K562 (cell line): ENCODE measurements around the gene RINL. TPM values are rescaled to one million over a fixed set of nuclear protein-coding genes. Genes with fewer than 3 reads are reported as not detected.
"Not testable (repeated sequence)": the region's sequence is repeated elsewhere in the genome, so short reads cannot be mapped to it uniquely, and the experiment has no call there.

Experiments used
- ATAC-seq: fragments of 200-7000 bp; cut with Tn5 transposase; 3 replicates; pipeline ENCODE4 v1.9.1; 2020; ENCODE audit warnings: moderate library complexity
- BruUV-seq: library from RNA; stranded (reverse); fragments of 400-500 nt; replicated peaks from 2 replicates; lab custom pipeline; 2021; lab: Mats Ljungman, UMichigan
- CTCF ChIA-PET: fragments of 300-600 bp; formaldehyde crosslinking; extraction: SDS; loops from one replicate; lab custom pipeline; 2021; ENCODE audit warnings: low intra/inter-chr PET ratio; lab: Yijun Ruan, JAX
- POLR2A ChIA-PET: fragments of 300-600, 350-650 bp; sonication (Branson Sonifier 250); formaldehyde crosslinking; extraction: SDS; loops from one replicate; lab custom pipeline; 2021; ENCODE audit warnings: antibody characterized with exemption, inconsistent platforms; lab: Yijun Ruan, JAX
- DNase-seq, 4 experiments: peaks; one replicate each; pipeline versions ENCODE4 v3.0.0 to v3.0.0-alpha.2; 2011 to 2018; ENCODE audit warnings: low spot score in 3 of 4, mixed read lengths in 3 of 4; ENCODE audit errors: extremely low read depth in 1 of 4
- FAIRE-seq: peaks from 2 replicates; lab custom pipeline; 2011; peaks lifted over from hg19 to GRCh38; lab: Jason Lieb, UNC
- H2AFZ ChIP-seq: 2 replicates; pipeline ENCODE4 v1.6.0; 2011; ENCODE audit warnings: low read depth, low read length, control low read depth, inconsistent platforms
- H3K27ac ChIP-seq: fragments of 200-600 bp; 3 replicates; pipeline ENCODE4 v1.8.0; 2011; ENCODE audit warnings: low read depth, mild to moderate bottlenecking, control low read depth, inconsistent platforms, low read length, moderate library complexity, mixed read lengths; ENCODE audit errors: extremely low read depth
- H3K27me3 ChIP-seq, 2 experiments: fragments of 300-600 bp in 1 of 2; 2 replicates in 1 of 2; 3 replicates in 1 of 2; pipeline versions ENCODE4 v1.6.0 to v1.8.0; 2011; ENCODE audit warnings: inconsistent platforms in 2 of 2, low read length in 2 of 2, mild to moderate bottlenecking in 1 of 2, mixed read lengths in 1 of 2, moderate library complexity in 1 of 2; ENCODE audit not compliant: control insufficient read depth in 2 of 2, insufficient read depth in 2 of 2
- H3K36me3 ChIP-seq: fragments of 300-600 bp; 3 replicates; pipeline ENCODE4 v1.8.0; 2011; ENCODE audit warnings: mild to moderate bottlenecking, low read length, inconsistent platforms; ENCODE audit not compliant: control insufficient read depth, insufficient read depth
- H3K4me1 ChIP-seq, 2 experiments: fragments of 200-600 bp in 1 of 2; replicated peaks in 1 of 2; 2 replicates in 1 of 2; 3 replicates in 1 of 2; pipeline versions ENCODE4 v1.5.1 to v1.8.0; 2011; ENCODE audit warnings: inconsistent platforms in 2 of 2, low read length in 2 of 2, mild to moderate bottlenecking in 1 of 2, mixed read lengths in 1 of 2, moderate library complexity in 1 of 2; ENCODE audit not compliant: control insufficient read depth in 2 of 2, insufficient read depth in 2 of 2
- H3K4me2 ChIP-seq: 2 replicates; pipeline ENCODE4 v1.6.1; 2011; ENCODE audit warnings: low read length, control low read depth, inconsistent platforms, mixed read lengths; ENCODE audit not compliant: insufficient read depth
- H3K4me3 ChIP-seq: fragments of 200-600 bp; sonication (generic), shearing (Covaris generic); 2 replicates; pipeline ENCODE4 v1.5.1; 2016; ENCODE audit warnings: control low read depth, inconsistent platforms
- H3K79me2 ChIP-seq: fragments of 200-600 bp; 3 replicates; pipeline ENCODE4 v1.8.0; 2011; ENCODE audit warnings: low read length, inconsistent platforms; ENCODE audit not compliant: control insufficient read depth, insufficient read depth
- H3K9ac ChIP-seq, 2 experiments: 2 replicates each; pipeline versions ENCODE4 v1.6.0 to v1.6.1; 2011; ENCODE audit warnings: low read depth in 2 of 2, low read length in 2 of 2, control low read depth in 1 of 2, inconsistent platforms in 1 of 2, mild to moderate bottlenecking in 1 of 2, mixed read lengths in 1 of 2; ENCODE audit not compliant: insufficient read depth in 1 of 2
- H3K9me1 ChIP-seq: one replicate; pipeline ENCODE4 v1.6.0; 2011; ENCODE audit warnings: inconsistent platforms, mild to moderate bottlenecking, low read length, moderate library complexity; ENCODE audit not compliant: control insufficient read depth, insufficient read depth
- H3K9me3 ChIP-seq: replicated peaks from 2 replicates; pipeline ENCODE4 v1.5.1; 2011; ENCODE audit warnings: low read depth, low read length, inconsistent platforms; ENCODE audit not compliant: control insufficient read depth, insufficient read depth
- H4K20me1 ChIP-seq: replicated peaks from 2 replicates; pipeline ENCODE4 v1.6.1; 2011; ENCODE audit warnings: low read length, inconsistent platforms, mixed read lengths; ENCODE audit not compliant: control insufficient read depth, insufficient read depth
- FOXJ3 ChIP-seq: sonication (generic); formaldehyde crosslinking; IDR thresholded peaks from 2 replicates; pipeline ENCODE4 v1.4.0; 2020; ENCODE audit warnings: mild to moderate bottlenecking, missing genetic modification reagents
- HEY1 ChIP-seq: fragments of 250-450 bp; sonication (Bioruptor Pico); IDR thresholded peaks from 2 replicates; pipeline ENCODE4 v1.5.0; 2020; ENCODE audit warnings: mild to moderate bottlenecking, moderate library complexity, borderline replicate concordance
- WGBS: fragments of 100-300 bp; shearing (Covaris generic); methylation state at CpG from one replicate; pipeline ENCODE4 v1.1.6; 2016; ENCODE audit warnings: low coverage, mixed read lengths; ENCODE audit not compliant: insufficient coverage; ENCODE audit errors: missing lambda C conversion rate; 5-methylcytosine and 5-hydroxymethylcytosine counted together
- in situ Hi-C: fragments of 300-500 bp; cut with MboI; formaldehyde crosslinking; loops from 4 replicates; pipeline ENCODE4 v1.15.0; 2018; ENCODE audit warnings: inconsistent platforms, mixed read lengths
- intact Hi-C: fragments of 100-400 bp; cut with micrococcal nuclease; formaldehyde crosslinking; loops from 2 replicates; pipeline ENCODE4 v1.14.2; 2022
- polyA plus RNA-seq, 8 experiments: library from polyadenylated mRNA; depleted of rRNA in 4 of 8; stranded (reverse) in 5 of 8; unstranded in 3 of 8; fragments of >200 nt; fragmentation: Nextera tagmentation in 2 of 8; fragmentation: Illumina TruSeq in 1 of 8; extraction: Ambion mirVana in 2 of 8; extraction: Trizol in 1 of 8; gene quantifications; 2 replicates each; pipeline versions ENCODE4 v1.2.1 to v1.2.3, GENCODE V29; 2011 to 2014; ENCODE audit warnings: inconsistent platforms in 1 of 8, missing spikeins in 1 of 8
- total RNA-seq, 7 experiments: library from RNA; depleted of rRNA in 6 of 7; stranded (reverse); fragments of >200 nt in 6 of 7; fragmentation: Illumina TruSeq in 2 of 7; extraction: Trizol in 2 of 7; gene quantifications; 2 replicates each; pipeline versions ENCODE4 v1.2.1 to v1.2.3, GENCODE V29; 2011 to 2021; ENCODE audit warnings: low replicate concordance in 1 of 7

RINL gene
- total and polyA plus RNA-seq, 9 of the 15 experiments (the other 6 are each of a cell fraction or from before 2014, with no cell fraction given), result 0.82 to 10.9 (median 4.9) TPM

DNA sequence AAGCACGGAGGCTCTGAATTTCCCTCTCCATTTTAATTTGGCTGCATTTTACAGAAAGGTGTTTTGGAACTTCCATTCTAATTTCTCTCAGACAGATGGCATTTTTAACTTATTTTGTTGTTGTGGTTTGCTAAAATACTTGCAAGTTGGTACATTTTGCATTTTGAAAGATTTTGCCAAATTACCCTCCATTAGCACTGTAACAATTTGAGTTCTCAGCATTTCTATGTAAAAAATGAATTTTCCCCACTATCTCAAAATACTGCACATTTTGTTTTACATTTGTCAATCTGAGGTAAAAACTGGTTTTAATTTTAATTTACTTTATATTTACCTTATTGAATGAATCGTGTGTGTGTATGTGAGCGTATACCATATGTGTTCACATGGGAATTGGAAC, 21.3 kb downstream of the RINL start:
- H4K20me1 ChIP-seq, result no peaks in the 10 kb centered on the region
- TF ChIP-seq FOXJ3 (CRISPR knock-in tag) (no peak), HEY1 (CRISPR knock-in tag) (no peak)
- no peaks in the 10 kb centered on the region for H3K27me3 ChIP-seq
- H3K36me3 ChIP-seq, result no peaks in the 10 kb centered on the region
- H3K79me2 ChIP-seq, result peaks cover 8% of the 10 kb centered on the region
- no peak for DNase-seq
- ChIA-PET CTCF (no interaction called here), POLR2A (no interaction called here)
- no peak overlapping the region for H2AFZ ChIP-seq
- in situ Hi-C loops (no loop called here), intact Hi-C loops (no loop called here)
- H3K4me1 ChIP-seq, result peaks cover 15 to 47% of the 10 kb centered on the region in 2 experiments
- H3K9ac ChIP-seq, result no peak overlapping the region
- no peak for FAIRE-seq
- WGBS, result 94% methylated on average over 3 of the region's 3 CpGs
- no peaks in the 10 kb centered on the region for H3K9me1 ChIP-seq
- H3K9me3 ChIP-seq, result no peaks in the 10 kb centered on the region
- no peak overlapping the region for H3K4me2 ChIP-seq
- ATAC-seq, result no peak
- H3K4me3 ChIP-seq, result no peak overlapping the region
- no peak overlapping the region for H3K27ac ChIP-seq
- BruUV-seq, result no TSS peak

DNA sequence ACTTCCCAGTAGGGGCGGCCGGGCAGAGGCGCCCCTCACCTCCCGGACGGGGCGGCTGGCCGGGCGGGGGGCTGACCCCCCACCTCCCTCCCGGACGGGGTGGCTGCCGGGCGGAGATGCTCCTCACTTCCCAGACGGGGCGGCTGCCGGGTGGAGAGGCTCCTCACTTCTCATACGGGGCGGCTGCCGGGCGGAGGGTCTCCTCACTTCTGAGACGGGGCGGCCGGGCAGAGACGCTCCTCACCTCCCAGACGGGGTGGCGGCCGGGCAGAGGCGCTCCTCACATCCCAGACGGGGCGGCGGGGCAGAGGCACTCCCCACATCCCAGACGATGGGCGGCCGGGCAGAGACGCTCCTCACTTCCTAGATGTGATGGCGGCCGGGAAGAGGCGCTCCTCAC, 22.3 kb downstream of the RINL start:
- H3K4me2 ChIP-seq, ATAC-seq, intact Hi-C loops, H3K27ac ChIP-seq, POLR2A ChIA-PET, CTCF ChIA-PET, H3K4me3 ChIP-seq, H2AFZ ChIP-seq, in situ Hi-C loops, BruUV-seq, H3K27me3 ChIP-seq, H3K9me3 ChIP-seq, H3K36me3 ChIP-seq, H3K9me1 ChIP-seq, H3K9ac ChIP-seq, FAIRE-seq, H4K20me1 ChIP-seq, DNase-seq: not testable (repeated sequence)
- WGBS, result 69% methylated on average over 3 of the region's 37 CpGs
- H3K79me2 ChIP-seq, result peaks cover 15% of the 10 kb centered on the region
- peaks cover 20 to 57% of the 10 kb centered on the region in 2 experiments for H3K4me1 ChIP-seq
